Natural killer cell (primary cell): Measurements from ENCODE around the gene RNF20. TPM values are rescaled to one million over a fixed set of nuclear protein-coding genes. Genes with fewer than 3 reads are reported as not detected.

Source experiments
- ATAC-seq, 3 donors: fragments of 150-1000 bp in 2 of 3; fragments of 200-7000 bp in 1 of 3; cut with Tn5 transposase; 1 replicate in 1 of 3; 2 replicates in 2 of 3; pipeline ENCODE4 v1.10.0; 2021; ENCODE audit warnings: mild to moderate bottlenecking in 2 of 3, moderate library complexity in 2 of 3
- DNase-seq, 2 donors: peaks; one replicate each; pipeline versions ENCODE4 v3.0.0 to v3.0.0-alpha.2; 2013 to 2021; ENCODE audit warnings: mixed read lengths in 1 of 2
- H3K27ac ChIP-seq: one replicate; pipeline ENCODE4 v1.5.1; 2013; ENCODE audit warnings: mild to moderate bottlenecking, low read length
- H3K27me3 ChIP-seq: one replicate; pipeline ENCODE4 v1.6.1; 2013; ENCODE audit warnings: low read length; ENCODE audit not compliant: control insufficient read depth, insufficient read depth
- H3K36me3 ChIP-seq: one replicate; pipeline ENCODE4 v1.6.1; 2013; ENCODE audit warnings: low read length; ENCODE audit not compliant: control insufficient read depth, insufficient read depth
- H3K4me1 ChIP-seq: one replicate; pipeline ENCODE4 v1.6.1; 2013; ENCODE audit warnings: low read length; ENCODE audit not compliant: control insufficient read depth, insufficient read depth
- H3K4me3 ChIP-seq: one replicate; pipeline ENCODE4 v1.5.1; 2013; ENCODE audit warnings: low read length
- H3K9me3 ChIP-seq: one replicate; pipeline ENCODE4 v1.6.1; 2013; ENCODE audit warnings: low read length; ENCODE audit not compliant: control insufficient read depth, insufficient read depth
- H3K27ac Mint-ChIP-seq, 2 donors: one replicate each; pipeline ENCODE4 v1.8.0; 2022; ENCODE audit warnings: mild to moderate bottlenecking in 2 of 2, mixed read lengths in 2 of 2, moderate library complexity in 1 of 2
- H3K27me3 Mint-ChIP-seq, 2 donors: one replicate each; pipeline ENCODE4 v1.8.0; 2022; ENCODE audit warnings: low read depth in 2 of 2, mixed read lengths in 2 of 2
- H3K36me3 Mint-ChIP-seq: one replicate; pipeline ENCODE4 v1.8.0; 2022; ENCODE audit warnings: mixed read lengths
- H3K4me1 Mint-ChIP-seq, 2 donors: one replicate each; pipeline ENCODE4 v1.8.0; 2022; ENCODE audit warnings: mixed read lengths in 2 of 2
- H3K4me3 Mint-ChIP-seq: one replicate; pipeline ENCODE4 v1.8.0; 2022; ENCODE audit warnings: mild to moderate bottlenecking, moderate library complexity, mixed read lengths
- H3K9me3 Mint-ChIP-seq, 2 donors: one replicate each; pipeline ENCODE4 v1.8.0; 2022; ENCODE audit warnings: mixed read lengths in 2 of 2
- CTCF ChIP-seq: fragments of 200-600 bp; IDR thresholded peaks from one replicate; pipeline ENCODE4 v1.8.0; 2022; ENCODE audit warnings: antibody characterized with exemption
- WGBS: methylation state at CpG from one replicate; pipeline ENCODE4 v1.1.7; 2013; ENCODE audit warnings: missing lambda C conversion rate; ENCODE audit not compliant: insufficient coverage; 5-methylcytosine and 5-hydroxymethylcytosine counted together
- intact Hi-C: fragments of 100-400 bp; cut with micrococcal nuclease; formaldehyde crosslinking; loops from one replicate; pipeline ENCODE4 v1.14.2; 2022
- total RNA-seq, 4 donors: library from RNA; stranded (reverse); fragments of 120-200 nt in 1 of 4; gene quantifications; one replicate each; pipeline versions ENCODE4 v1.2.3 to v1.2.4, GENCODE V29; 2013 to 2022

RNF20 gene
- total RNA-seq, 3 donors from 2014 or later (not counting 1 experiment from before 2014, with no cell fraction given) = 35.5 to 44.2 (median 42.5) TPM

GRCh38 chr9:101562966-101563365, 29.3 kb downstream of the RNF20 start:
- Histone ChIP-seq H3K36me3 (peaks cover 66% of the 10 kb centered on the region), H3K27ac (no peak overlapping the region), H3K9me3 (no peaks in the 10 kb centered on the region), H3K4me3 (no peak overlapping the region), H3K4me1 (no peaks in the 10 kb centered on the region), H3K27me3 (no peaks in the 10 kb centered on the region)
- WGBS = 100% methylated on average over 1 of the region's 1 CpG
- TF ChIP-seq CTCF = no peak
- intact Hi-C loops = no loop called here
- DNase-seq = no peak
- Mint-ChIP-seq H3K36me3 (peaks cover 45% of the 10 kb centered on the region), H3K4me3 (no peak overlapping the region), H3K27me3 (no peaks in the 10 kb centered on the region), H3K4me1 (peaks cover 23 to 26% of the 10 kb centered on the region in 2 donors), H3K9me3 (no peaks in the 10 kb centered on the region), H3K27ac (no peak overlapping the region)
- ATAC-seq = no peak

GRCh38 chr9:101564252-101564651, 30.6 kb downstream of the RNF20 start:
- H3K9me3 Mint-ChIP-seq = no peaks in the 10 kb centered on the region
- H3K4me1 Mint-ChIP-seq = peaks cover 14 to 18% of the 10 kb centered on the region in 2 donors
- TF ChIP-seq CTCF = no peak
- H3K9me3 ChIP-seq = no peaks in the 10 kb centered on the region
- DNase-seq = no peak
- H3K27me3 ChIP-seq = no peaks in the 10 kb centered on the region
- H3K27ac ChIP-seq = no peak overlapping the region
- peaks cover 32% of the 10 kb centered on the region for H3K36me3 Mint-ChIP-seq
- intact Hi-C loops = no loop called here
- H3K36me3 ChIP-seq = peaks cover 64% of the 10 kb centered on the region
- no peaks in the 10 kb centered on the region for H3K4me1 ChIP-seq
- H3K4me3 Mint-ChIP-seq = no peak overlapping the region
- ATAC-seq = no peak
- H3K27me3 Mint-ChIP-seq = no peaks in the 10 kb centered on the region
- H3K4me3 ChIP-seq = no peak overlapping the region
- no peak overlapping the region for H3K27ac Mint-ChIP-seq

- peaks cover 16% of the 10 kb centered on the region for H3K36me3 Mint-ChIP-seq
- no peak for ATAC-seq
- intact Hi-C loops = no loop called here
Observed at GRCh38 chr9:101566904-101567724, 33.5 kb downstream of the RNF20 start.

More at GRCh38 chr9:101566904-101567724, 33.5 kb downstream of the RNF20 start:
- H3K4me1 ChIP-seq = no peaks in the 10 kb centered on the region
- H3K27me3 Mint-ChIP-seq = no peaks in the 10 kb centered on the region
- peaks cover 3 to 7% of the 10 kb centered on the region in 2 donors for H3K4me1 Mint-ChIP-seq
- H3K9me3 ChIP-seq = no peaks in the 10 kb centered on the region
- no peak overlapping the region for H3K27ac ChIP-seq
- H3K4me3 Mint-ChIP-seq = no peak overlapping the region
- no peak overlapping the region for H3K27ac Mint-ChIP-seq
- H3K27me3 ChIP-seq = no peaks in the 10 kb centered on the region
- H3K36me3 ChIP-seq = peaks cover 45% of the 10 kb centered on the region
- H3K9me3 Mint-ChIP-seq = no peaks in the 10 kb centered on the region
- 97% methylated on average over 4 of the region's 5 CpGs for WGBS
- no peak overlapping the region for H3K4me3 ChIP-seq
- no peak for TF ChIP-seq CTCF
- peak in 1 of 2 donors; percentile 63 for DNase-seq
